Spleen (tissue), 11 donors: ENCODE measurements around the gene GLDC. TPM values are rescaled to one million over a fixed set of nuclear protein-coding genes. Genes with fewer than 3 reads are reported as not detected.
"Not testable (repeated sequence)": the region's sequence is repeated elsewhere in the genome, so short reads cannot be mapped to it uniquely, and the experiment has no call there.

Source experiments
- DNase-seq: peaks from one replicate; pipeline ENCODE4 v3.0.0-alpha.2; 2020
- H3K27ac ChIP-seq, 8 donors: fragments of 200-600 bp; sonication (generic) in 7 of 8; 1 replicate in 4 of 8; 2 replicates in 4 of 8; pipeline versions ENCODE4 v1.5.0 to v1.8.0; 2016 to 2021; ENCODE audit warnings: inconsistent platforms in 4 of 8, mild to moderate bottlenecking in 4 of 8, moderate library complexity in 1 of 8
- H3K27me3 ChIP-seq, 7 donors: fragments of 200-600 bp; sonication (generic) in 6 of 7; replicated peaks in 1 of 7; 1 replicate in 4 of 7; 2 replicates in 3 of 7; pipeline versions ENCODE4 v1.5.0 to v1.8.0; 2016 to 2021; ENCODE audit warnings: inconsistent platforms in 3 of 7, mild to moderate bottlenecking in 1 of 7
- H3K36me3 ChIP-seq, 6 donors: fragments of 200-600 bp; sonication (generic) in 5 of 6; 1 replicate in 4 of 6; 2 replicates in 2 of 6; pipeline versions ENCODE4 v1.5.0 to v1.8.0; 2016 to 2021; ENCODE audit warnings: inconsistent platforms in 2 of 6
- H3K4me1 ChIP-seq, 6 donors: fragments of 200-600 bp; sonication (generic) in 5 of 6; 1 replicate in 3 of 6; 2 replicates in 3 of 6; pipeline versions ENCODE4 v1.5.0 to v1.8.0; 2016 to 2021; ENCODE audit warnings: inconsistent platforms in 3 of 6
- H3K4me3 ChIP-seq, 8 donors: fragments of 200-600 bp; sonication (generic) in 7 of 8; 1 replicate in 4 of 8; 2 replicates in 4 of 8; pipeline versions ENCODE4 v1.5.0 to v1.8.0; 2016 to 2021; ENCODE audit warnings: inconsistent platforms in 4 of 8, mild to moderate bottlenecking in 4 of 8, moderate library complexity in 2 of 8
- H3K9me3 ChIP-seq, 8 donors: fragments of 200-600 bp; sonication (generic) in 7 of 8; 1 replicate in 4 of 8; 2 replicates in 4 of 8; pipeline versions ENCODE4 v1.5.0 to v1.8.0; 2016 to 2021; ENCODE audit warnings: inconsistent platforms in 4 of 8
- POLR2A ChIP-seq, 3 donors: fragments of 450-650 bp; IDR thresholded peaks; one replicate each; pipeline ENCODE4 v1.5.1; 2017; ENCODE audit warnings: antibody characterized with exemption in 3 of 3, mild to moderate bottlenecking in 1 of 3
- POLR2AphosphoS5 ChIP-seq, 3 donors: sonication (generic); formaldehyde crosslinking; IDR thresholded peaks; one replicate each; pipeline ENCODE4 v1.5.1; 2017; ENCODE audit warnings: antibody characterized with exemption in 3 of 3
- WGBS, 5 donors: extraction: QIAGEN DNeasy Blood & Tissue Kit in 3 of 5; methylation state at CpG; one replicate each; pipeline versions ENCODE4 v1.1.5 to v1.1.7; 2013 to 2018; 5-methylcytosine and 5-hydroxymethylcytosine counted together
- intact Hi-C: fragments of 100-400 bp; cut with DNase I; formaldehyde crosslinking; loops from one replicate; pipeline ENCODE4 v1.15.0; 2023; ENCODE audit warnings: low total_unique reads
- polyA plus RNA-seq, 3 donors: library from polyadenylated mRNA; stranded (reverse); fragments of 200-250 nt; gene quantifications; one replicate each; pipeline ENCODE4 v1.2.1, GENCODE V29; 2013
- total RNA-seq, 7 donors: library from RNA; depleted of rRNA in 3 of 7; stranded (reverse); fragments of >200 nt in 3 of 7; fragmentation: NEBNext Ultra II Directional in 4 of 7; extraction: Animal tissue kit (Norgen Biotek cat#: 25700) in 4 of 7; gene quantifications; one replicate each; pipeline versions ENCODE4 v1.1.0 to v1.2.1, GENCODE V29; 2016 to 2021
- TF ChIP-seq, protein P1 (sequence below), 11 experiments: fragments of 200-600 bp in 7 of 11; fragments of 450-650 bp in 4 of 11; sonication (generic) in 4 of 11; IDR thresholded peaks in 8 of 11; conservative IDR thresholded peaks in 3 of 11; 1 replicate in 7 of 11; 2 replicates in 4 of 11; pipeline versions ENCODE4 v1.4.0 to v1.8.0; 2016 to 2021; ENCODE audit warnings: antibody characterized with exemption in 11 of 11, inconsistent platforms in 4 of 11, mild to moderate bottlenecking in 1 of 11
- donor health status: healthy with polysubstance abuse.
- donor health status: DM: no; HTN: no; CAD: no; lungs with moderate emphysema.
- donor health status: DM: no; HTN: no; CAD: no.
- donor health status: Bipolar disorder and iron deficiency.
- donor health status: healthy.
- donor health status: DM: no; HTN: no; CAD: no.
- donor health status: DM: yes; HTN: yes; CAD: no.

Gene GLDC
- total and polyA plus RNA-seq, 10 donors = 0.17 to 8.7 (median 0.64) TPM

DNA sequence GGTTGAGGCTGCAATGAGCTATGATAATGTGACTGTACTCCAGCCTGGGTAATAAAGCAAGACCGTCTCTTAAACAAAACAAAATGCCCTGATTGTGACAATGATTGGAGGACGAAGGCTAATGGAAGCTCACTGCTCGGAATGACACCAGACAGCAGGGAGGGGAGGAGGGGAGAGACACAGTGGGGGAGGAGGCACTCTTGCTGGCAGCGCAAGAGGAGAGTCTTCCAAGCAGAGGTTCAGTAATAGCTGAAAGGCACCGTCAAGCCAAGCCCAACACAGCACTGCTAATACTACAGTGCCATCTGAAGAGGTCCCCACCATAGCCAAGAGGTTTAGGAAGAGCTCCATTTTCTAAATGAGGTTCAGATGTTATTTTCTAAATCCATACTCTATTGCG lies 102.3 kb downstream of the GLDC start:
- intact Hi-C loops = no loop called here
- H3K27me3 ChIP-seq = no peaks in the 10 kb centered on the region
- H3K4me1 ChIP-seq = no peaks in the 10 kb centered on the region
- no peak overlapping the region for H3K27ac ChIP-seq
- no peak overlapping the region for H3K4me3 ChIP-seq
- TF ChIP-seq POLR2A (IDR thresholded peaks at IDR 0.05) (no peak), POLR2AphosphoS5 (IDR thresholded peaks at IDR 0.05) (no peak)
- TF ChIP-seq, protein P1, sequence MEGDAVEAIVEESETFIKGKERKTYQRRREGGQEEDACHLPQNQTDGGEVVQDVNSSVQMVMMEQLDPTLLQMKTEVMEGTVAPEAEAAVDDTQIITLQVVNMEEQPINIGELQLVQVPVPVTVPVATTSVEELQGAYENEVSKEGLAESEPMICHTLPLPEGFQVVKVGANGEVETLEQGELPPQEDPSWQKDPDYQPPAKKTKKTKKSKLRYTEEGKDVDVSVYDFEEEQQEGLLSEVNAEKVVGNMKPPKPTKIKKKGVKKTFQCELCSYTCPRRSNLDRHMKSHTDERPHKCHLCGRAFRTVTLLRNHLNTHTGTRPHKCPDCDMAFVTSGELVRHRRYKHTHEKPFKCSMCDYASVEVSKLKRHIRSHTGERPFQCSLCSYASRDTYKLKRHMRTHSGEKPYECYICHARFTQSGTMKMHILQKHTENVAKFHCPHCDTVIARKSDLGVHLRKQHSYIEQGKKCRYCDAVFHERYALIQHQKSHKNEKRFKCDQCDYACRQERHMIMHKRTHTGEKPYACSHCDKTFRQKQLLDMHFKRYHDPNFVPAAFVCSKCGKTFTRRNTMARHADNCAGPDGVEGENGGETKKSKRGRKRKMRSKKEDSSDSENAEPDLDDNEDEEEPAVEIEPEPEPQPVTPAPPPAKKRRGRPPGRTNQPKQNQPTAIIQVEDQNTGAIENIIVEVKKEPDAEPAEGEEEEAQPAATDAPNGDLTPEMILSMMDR (IDR thresholded peaks at IDR 0.05 in 8 of 11, conservative IDR thresholded peaks at IDR 0.05 in 3 of 11) = no peak
- no peaks in the 10 kb centered on the region for H3K36me3 ChIP-seq
- DNase-seq = no peak
- no peaks in the 10 kb centered on the region for H3K9me3 ChIP-seq
- WGBS, 5 donors = 69 to 80% (median 75%) methylated on average over 6 of the region's 6 CpGs

- H3K36me3 ChIP-seq, H3K9me3 ChIP-seq, H3K27ac ChIP-seq, H3K4me1 ChIP-seq, intact Hi-C loops, DNase-seq, H3K4me3 ChIP-seq, H3K27me3 ChIP-seq: not testable (repeated sequence)
- 84 to 95% (median 87%) methylated on average over 5 of the region's 5 CpGs for WGBS, 5 donors
These were observed 102.9 kb downstream of the GLDC start for GRCh38 chr9:6542617-6543016.

GRCh38 chr9:6538666-6539071 lies 106.9 kb downstream of the GLDC start:
- no peaks in the 10 kb centered on the region for H3K27me3 ChIP-seq
- no peaks in the 10 kb centered on the region for H3K36me3 ChIP-seq
- H3K4me3 ChIP-seq = no peak overlapping the region
- no peak for DNase-seq
- H3K9me3 ChIP-seq = no peaks in the 10 kb centered on the region
- 61 to 85% (median 75%) methylated on average over 3 of the region's 3 CpGs for WGBS, 5 donors
- intact Hi-C loops = no loop called here
- H3K27ac ChIP-seq = no peak overlapping the region
- no peaks in the 10 kb centered on the region for H3K4me1 ChIP-seq
- TF ChIP-seq POLR2A (IDR thresholded peaks at IDR 0.05) (no peak), POLR2AphosphoS5 (IDR thresholded peaks at IDR 0.05) (no peak)
- TF ChIP-seq, protein P1 (IDR thresholded peaks at IDR 0.05 in 8 of 11, conservative IDR thresholded peaks at IDR 0.05 in 3 of 11) = no peak

DNA sequence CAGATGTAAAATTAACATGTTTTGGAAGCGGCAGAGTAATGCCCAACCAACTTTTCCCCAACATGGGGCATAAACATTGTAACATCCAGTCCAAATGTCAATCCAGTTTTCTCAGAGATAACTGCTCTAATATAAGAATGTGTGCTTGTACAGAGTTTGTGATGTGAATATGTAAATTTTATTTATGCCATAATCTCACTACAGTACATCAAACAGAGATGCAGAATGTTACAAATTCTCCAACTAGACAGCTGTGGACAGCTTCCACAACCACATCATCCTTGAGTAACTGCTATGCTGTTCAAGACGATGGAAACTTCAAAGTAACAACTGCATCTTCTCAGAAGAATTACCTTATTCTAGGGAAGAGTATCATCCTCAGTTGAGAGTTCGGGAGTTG lies 109.9 kb downstream of the GLDC start:
- Histone ChIP-seq H3K27ac (no peak overlapping the region), H3K9me3 (no peaks in the 10 kb centered on the region), H3K36me3 (no peaks in the 10 kb centered on the region), H3K27me3 (no peaks in the 10 kb centered on the region), H3K4me1 (no peaks in the 10 kb centered on the region), H3K4me3 (no peak overlapping the region)
- intact Hi-C loops = no loop called here
- DNase-seq = no peak
- 86 to 91% (median 88%) methylated on average over 3 of the region's 3 CpGs for WGBS, 5 donors
- TF ChIP-seq POLR2A (IDR thresholded peaks at IDR 0.05) = no peak
- TF ChIP-seq, protein P1 (IDR thresholded peaks at IDR 0.05 in 8 of 11, conservative IDR thresholded peaks at IDR 0.05 in 3 of 11) = no peak
- no peak for TF ChIP-seq POLR2AphosphoS5 (IDR thresholded peaks at IDR 0.05)
